MM.1S (cell line): ENCODE results near the gene EPHB1.

Experiments
- DNase-seq: peaks from one replicate; pipeline ENCODE4 v3.0.0-alpha.2; 2015
- H2AFZ ChIP-seq: fragments of 300-600 bp; sonication (generic); 2 replicates; pipeline ENCODE4 v1.6.0; 2016; ENCODE audit warnings: antibody characterized with exemption, low read length
- H3F3A ChIP-seq: fragments of 300-600 bp; sonication (generic); 2 replicates; pipeline ENCODE4 v1.6.1; 2016; ENCODE audit warnings: mild to moderate bottlenecking, antibody characterized with exemption, low read length, moderate library complexity, mixed read lengths; ENCODE audit not compliant: insufficient read depth
- H3K27ac ChIP-seq: fragments of 300-600 bp; sonication (generic); 2 replicates; pipeline ENCODE4 v1.5.1; 2016; ENCODE audit warnings: mild to moderate bottlenecking, low read length
- H3K27me3 ChIP-seq: fragments of 300-600 bp; sonication (generic); replicated peaks from 2 replicates; pipeline ENCODE4 v1.6.0; 2016; ENCODE audit warnings: low read length; ENCODE audit not compliant: insufficient read depth
- H3K36me3 ChIP-seq: fragments of 300-600 bp; sonication (generic); replicated peaks from 2 replicates; pipeline ENCODE4 v1.6.1; 2016; ENCODE audit warnings: mild to moderate bottlenecking, low read length, mixed read lengths; ENCODE audit not compliant: insufficient read depth
- H3K4me1 ChIP-seq: fragments of 300-600 bp; sonication (generic); 2 replicates; pipeline ENCODE4 v1.6.1; 2016; ENCODE audit warnings: low read length, mixed read lengths
- H3K4me2 ChIP-seq: fragments of 300-600 bp; sonication (generic); 2 replicates; pipeline ENCODE4 v1.6.0; 2016; ENCODE audit warnings: low read depth, low read length
- H3K4me3 ChIP-seq: fragments of 300-600 bp; sonication (generic); 2 replicates; pipeline ENCODE4 v1.5.1; 2016; ENCODE audit warnings: low read length, mixed read lengths
- H3K79me2 ChIP-seq: fragments of 300-600 bp; sonication (generic); 2 replicates; pipeline ENCODE4 v1.6.1; 2016; ENCODE audit warnings: mixed run types, low read length, mixed read lengths
- H3K9ac ChIP-seq: fragments of 300-600 bp; sonication (generic); 2 replicates; pipeline ENCODE4 v1.6.1; 2016; ENCODE audit warnings: low read length, mixed read lengths
- H3K9me2 ChIP-seq: fragments of 300-600 bp; sonication (generic); replicated peaks from 2 replicates; pipeline ENCODE4 v1.6.1; 2016; ENCODE audit warnings: mild to moderate bottlenecking, low read length, mixed read lengths; ENCODE audit not compliant: insufficient read depth
- H3K9me3 ChIP-seq: fragments of 300-600 bp; sonication (generic); replicated peaks from 2 replicates; pipeline ENCODE4 v1.6.1; 2016; ENCODE audit warnings: mild to moderate bottlenecking, low read length, mixed read lengths; ENCODE audit not compliant: insufficient read depth
- H4K20me1 ChIP-seq: fragments of 300-600 bp; sonication (generic); 2 replicates; pipeline ENCODE4 v1.6.1; 2016; ENCODE audit warnings: mild to moderate bottlenecking, low read length, moderate library complexity, mixed read lengths; ENCODE audit not compliant: insufficient read depth
- EZH2 ChIP-seq: fragments of 300-600 bp; sonication (generic); optimal IDR thresholded peaks from 2 replicates; pipeline ENCODE3; 2017; ENCODE audit warnings: low read depth, mild to moderate bottlenecking, antibody characterized with exemption, low read length, mixed read lengths
- EZH2phosphoT487 ChIP-seq: fragments of 300-600 bp; sonication (generic); IDR thresholded peaks from 2 replicates; pipeline ENCODE4 v1.6.1; 2018; ENCODE audit warnings: antibody characterized with exemption, low read length
- TF ChIP-seq, protein P1 (sequence below): fragments of 300-600 bp; sonication (generic); IDR thresholded peaks from 2 replicates; pipeline ENCODE4 v1.5.1; 2016; ENCODE audit warnings: antibody characterized with exemption, low read length, mixed read lengths

Gene EPHB1

DNA sequence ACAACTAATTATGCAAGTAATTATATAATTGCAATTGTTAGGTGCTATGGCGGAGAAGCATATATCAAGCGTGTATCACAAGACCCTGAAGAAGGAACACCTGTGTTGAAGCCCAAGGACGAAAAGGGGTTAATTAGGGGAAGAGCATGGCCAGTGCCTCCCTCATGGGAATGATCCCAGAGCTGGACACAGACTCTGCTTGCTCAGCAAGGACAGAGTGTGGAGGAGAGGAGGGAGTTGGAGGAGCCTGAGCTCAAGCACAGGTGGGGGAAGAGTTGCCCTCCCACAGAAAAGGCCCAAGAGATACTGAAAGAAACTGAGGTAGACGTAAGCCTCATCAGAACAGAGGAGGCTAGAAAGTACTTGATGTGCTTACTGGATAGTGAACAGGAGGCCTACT is 423.7 kb downstream of the EPHB1 start:
- Histone ChIP-seq H3K9me2 (no peaks in the 10 kb centered on the region), H3K4me2 (no peak overlapping the region), H3F3A (no peaks in the 10 kb centered on the region), H3K4me3 (no peak overlapping the region), H3K36me3 (no peaks in the 10 kb centered on the region), H3K27ac (no peak overlapping the region), H3K79me2 (no peaks in the 10 kb centered on the region), H3K9me3 (no peaks in the 10 kb centered on the region), H3K9ac (no peak overlapping the region), H2AFZ (no peak overlapping the region), H3K4me1 (no peaks in the 10 kb centered on the region), H4K20me1 (no peaks in the 10 kb centered on the region), H3K27me3 (no peaks in the 10 kb centered on the region)
- no peak for TF ChIP-seq EZH2
- TF ChIP-seq, protein P1, sequence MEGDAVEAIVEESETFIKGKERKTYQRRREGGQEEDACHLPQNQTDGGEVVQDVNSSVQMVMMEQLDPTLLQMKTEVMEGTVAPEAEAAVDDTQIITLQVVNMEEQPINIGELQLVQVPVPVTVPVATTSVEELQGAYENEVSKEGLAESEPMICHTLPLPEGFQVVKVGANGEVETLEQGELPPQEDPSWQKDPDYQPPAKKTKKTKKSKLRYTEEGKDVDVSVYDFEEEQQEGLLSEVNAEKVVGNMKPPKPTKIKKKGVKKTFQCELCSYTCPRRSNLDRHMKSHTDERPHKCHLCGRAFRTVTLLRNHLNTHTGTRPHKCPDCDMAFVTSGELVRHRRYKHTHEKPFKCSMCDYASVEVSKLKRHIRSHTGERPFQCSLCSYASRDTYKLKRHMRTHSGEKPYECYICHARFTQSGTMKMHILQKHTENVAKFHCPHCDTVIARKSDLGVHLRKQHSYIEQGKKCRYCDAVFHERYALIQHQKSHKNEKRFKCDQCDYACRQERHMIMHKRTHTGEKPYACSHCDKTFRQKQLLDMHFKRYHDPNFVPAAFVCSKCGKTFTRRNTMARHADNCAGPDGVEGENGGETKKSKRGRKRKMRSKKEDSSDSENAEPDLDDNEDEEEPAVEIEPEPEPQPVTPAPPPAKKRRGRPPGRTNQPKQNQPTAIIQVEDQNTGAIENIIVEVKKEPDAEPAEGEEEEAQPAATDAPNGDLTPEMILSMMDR, result no peak
- no peak for TF ChIP-seq EZH2phosphoT487
- DNase-seq, result no peak

DNA sequence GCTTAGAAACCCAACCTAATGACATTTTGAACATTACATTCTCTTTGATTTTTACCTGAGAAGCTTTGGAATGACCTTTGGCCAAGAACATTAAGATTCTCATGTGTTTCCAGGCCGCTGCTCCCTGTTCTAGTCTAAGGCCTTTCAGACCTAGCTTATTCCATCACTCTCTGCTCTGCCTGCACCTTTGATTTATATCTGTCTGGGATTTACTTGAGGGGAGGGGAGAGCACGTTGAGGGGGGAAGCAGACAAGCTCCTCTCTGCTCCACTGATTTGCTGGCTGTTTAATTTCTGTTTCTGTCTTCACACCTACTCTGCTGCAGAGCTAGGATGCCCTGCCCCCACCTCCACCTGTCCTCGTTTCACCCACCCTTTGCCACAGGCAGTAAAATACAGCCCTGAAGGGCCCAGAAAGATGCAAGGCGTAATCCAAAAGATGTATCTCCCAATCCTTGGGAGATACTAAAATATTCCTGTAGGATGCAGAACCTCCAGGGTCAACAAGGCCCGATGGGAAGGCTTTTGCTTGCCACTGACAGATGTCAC is 429.8 kb downstream of the EPHB1 start:
- H3F3A ChIP-seq, result no peaks in the 10 kb centered on the region
- no peaks in the 10 kb centered on the region for H3K4me1 ChIP-seq
- H3K4me3 ChIP-seq, result no peak overlapping the region
- no peaks in the 10 kb centered on the region for H3K79me2 ChIP-seq
- H3K27me3 ChIP-seq, result no peaks in the 10 kb centered on the region
- H4K20me1 ChIP-seq, result no peaks in the 10 kb centered on the region
- H3K9me2 ChIP-seq, result no peaks in the 10 kb centered on the region
- H3K36me3 ChIP-seq, result no peaks in the 10 kb centered on the region
- H3K27ac ChIP-seq, result no peak overlapping the region
- H3K4me2 ChIP-seq, result no peak overlapping the region
- H3K9me3 ChIP-seq, result no peaks in the 10 kb centered on the region
- DNase-seq, result no peak
- TF ChIP-seq, protein P1, result no peak
- TF ChIP-seq EZH2phosphoT487 (no peak), EZH2 (no peak)
- no peak overlapping the region for H3K9ac ChIP-seq
- no peak overlapping the region for H2AFZ ChIP-seq

DNA sequence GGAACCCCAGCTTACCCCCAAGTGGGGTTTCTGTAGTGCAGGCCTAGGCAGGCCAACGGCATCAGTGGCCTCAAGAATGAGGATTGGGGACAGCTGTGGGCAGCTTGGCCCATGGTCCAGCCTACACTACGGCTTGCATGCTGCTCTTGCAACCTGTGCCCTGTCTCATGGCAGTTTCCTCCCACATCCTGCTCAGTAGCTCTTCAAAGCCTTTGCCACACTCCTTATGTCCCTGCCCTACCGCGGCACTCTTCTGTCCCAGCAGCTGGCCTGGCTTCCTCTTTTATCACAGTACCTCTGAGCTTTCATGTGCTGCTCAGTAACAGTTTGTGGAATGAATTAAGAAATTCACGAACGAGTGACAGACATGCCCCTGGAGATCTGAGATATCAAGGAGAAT is 431.0 kb downstream of the EPHB1 start:
- DNase-seq, result no peak
- H3K4me3 ChIP-seq, result no peak overlapping the region
- H3K27me3 ChIP-seq, result no peaks in the 10 kb centered on the region
- H3K4me1 ChIP-seq, result no peaks in the 10 kb centered on the region
- no peak overlapping the region for H2AFZ ChIP-seq
- H3K27ac ChIP-seq, result no peak overlapping the region
- H3K36me3 ChIP-seq, result no peaks in the 10 kb centered on the region
- H3F3A ChIP-seq, result no peaks in the 10 kb centered on the region
- no peaks in the 10 kb centered on the region for H3K79me2 ChIP-seq
- no peak overlapping the region for H3K4me2 ChIP-seq
- H3K9me2 ChIP-seq, result no peaks in the 10 kb centered on the region
- TF ChIP-seq EZH2, result no peak
- TF ChIP-seq, protein P1, result no peak
- no peak for TF ChIP-seq EZH2phosphoT487
- H3K9ac ChIP-seq, result no peak overlapping the region
- H4K20me1 ChIP-seq, result no peaks in the 10 kb centered on the region
- no peaks in the 10 kb centered on the region for H3K9me3 ChIP-seq
